ENCODE data around the gene AFAP1L1.

Gene AFAP1L1

GRCh38 chr5:149285153-149285552 lies 13.5 kb downstream of the AFAP1L1 start:
- Histone ChIP-seq H3K4me1 (peaks cover 0 to 12% (median 7%) of the 10 kb centered on the region in 4 donors), H3K4me3 (no peak overlapping the region), H3K27ac (no peak overlapping the region), H3K9me3 (no peaks in the 10 kb centered on the region), H3K36me3 (no peaks in the 10 kb centered on the region), H3K27me3 (no peaks in the 10 kb centered on the region)
- no peak for TF ChIP-seq CTCF (IDR thresholded peaks at IDR 0.05)
- intact Hi-C loops (cut with DNase I; ENCODE audit: low total_unique reads) = no loop called here
- no peak for DNase-seq

GRCh38 chr5:149288436-149288835 lies 16.8 kb downstream of the AFAP1L1 start:
- intact Hi-C loops (cut with DNase I; ENCODE audit: low total_unique reads) = no loop called here
- TF ChIP-seq CTCF (IDR thresholded peaks at IDR 0.05) = no peak
- Histone ChIP-seq H3K4me3 (no peak overlapping the region), H3K9me3 (no peaks in the 10 kb centered on the region), H3K27ac (no peak overlapping the region), H3K27me3 (no peaks in the 10 kb centered on the region), H3K36me3 (no peaks in the 10 kb centered on the region), H3K4me1 (peaks cover 0 to 12% (median 7%) of the 10 kb centered on the region in 4 donors)
- no peak for DNase-seq

GRCh38 chr5:149289301-149289700 lies 17.6 kb downstream of the AFAP1L1 start:
- no peak for DNase-seq
- no peaks in the 10 kb centered on the region for H3K36me3 ChIP-seq
- no peaks in the 10 kb centered on the region for H3K27me3 ChIP-seq
- H3K9me3 ChIP-seq = no peaks in the 10 kb centered on the region
- peaks cover 0 to 12% (median 7%) of the 10 kb centered on the region in 4 donors for H3K4me1 ChIP-seq
- no peak overlapping the region for H3K4me3 ChIP-seq
- H3K27ac ChIP-seq = no peak overlapping the region
- TF ChIP-seq CTCF (IDR thresholded peaks at IDR 0.05) = no peak
- intact Hi-C loops (cut with DNase I; ENCODE audit: low total_unique reads) = no loop called here

- no peaks in the 10 kb centered on the region for H3K4me1 ChIP-seq
- intact Hi-C loops (cut with DNase I; ENCODE audit: low total_unique reads) = no loop called here
Observed at GRCh38 chr5:149294872-149295829, 23.5 kb downstream of the AFAP1L1 start.

GRCh38 chr5:149297340-149298025 lies 25.8 kb downstream of the AFAP1L1 start:
- Histone ChIP-seq H3K4me3 (no peak overlapping the region), H3K9me3 (no peaks in the 10 kb centered on the region), H3K4me1 (no peaks in the 10 kb centered on the region), H3K27ac (no peak overlapping the region), H3K27me3 (peaks cover 0 to 3% of the 10 kb centered on the region in 2 donors), H3K36me3 (peaks cover 0 to 3% (median 0%) of the 10 kb centered on the region in 3 donors)
- intact Hi-C loops (cut with DNase I; ENCODE audit: low total_unique reads) = no loop called here
- no peak for TF ChIP-seq CTCF (IDR thresholded peaks at IDR 0.05)
- no peak for DNase-seq

More at GRCh38 chr5:149294872-149295829, 23.5 kb downstream of the AFAP1L1 start:
- H3K9me3 ChIP-seq = no peaks in the 10 kb centered on the region
- no peak overlapping the region for H3K4me3 ChIP-seq
- peaks cover 0 to 3% of the 10 kb centered on the region in 2 donors for H3K27me3 ChIP-seq
- H3K36me3 ChIP-seq = no peaks in the 10 kb centered on the region
- no peak for TF ChIP-seq CTCF (IDR thresholded peaks at IDR 0.05)
- no peak for DNase-seq
- no peak overlapping the region for H3K27ac ChIP-seq

Data from tibial artery (tissue), 4 donors.